NCI-H446 (cell line): Measurements from ENCODE around the gene PLD4.

Source experiments
- DNase-seq, 2 experiments: peaks; one replicate each; lab custom pipeline; 2025; lab: John Stamatoyannopoulos, UW

The PLD4 gene

DNA sequence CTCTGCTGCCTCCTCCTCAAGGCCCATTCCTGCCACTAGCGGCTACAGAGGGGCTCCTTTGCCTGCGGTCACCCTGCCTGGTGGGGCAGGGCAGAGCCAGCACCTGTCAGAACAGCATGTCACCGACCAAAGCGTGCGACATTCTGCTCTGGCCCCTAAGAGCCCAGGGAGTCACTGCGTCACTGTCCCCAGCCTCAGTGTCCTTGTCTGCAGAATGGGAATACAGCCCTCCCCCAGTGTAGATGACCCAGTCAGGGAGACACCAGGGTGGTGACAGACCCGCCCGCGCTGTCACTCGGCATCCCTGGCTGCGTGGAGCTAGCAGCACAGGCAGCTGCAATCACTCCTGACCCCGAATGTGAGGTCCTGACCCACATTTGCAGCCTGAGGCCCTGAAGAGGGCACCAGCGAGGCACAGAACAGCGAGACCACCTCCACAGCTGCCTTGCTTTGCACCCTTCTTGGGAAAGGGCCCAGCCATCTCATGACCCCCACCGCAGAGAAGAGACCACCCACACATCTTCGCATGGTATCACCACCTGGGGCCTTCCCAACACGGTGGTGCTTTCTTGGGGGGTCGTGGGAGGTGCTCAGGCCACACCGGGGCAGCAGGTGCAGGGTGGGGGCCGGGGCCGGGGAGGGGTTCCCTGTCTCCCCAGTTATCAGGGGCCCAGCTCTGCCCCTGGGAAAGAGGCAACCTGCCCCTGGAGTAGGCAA, 51.0 kb downstream of the PLD4 start:
- no peak for DNase-seq

GRCh38 chr14:104976198-104977007, 51.7 kb downstream of the PLD4 start:
- DNase-seq = peak in 1 of 2 experiments; percentile 62

GRCh38 chr14:104977008-104977680, 52.5 kb downstream of the PLD4 start:
- DNase-seq = no peak

GRCh38 chr14:104977681-104978653, 53.3 kb downstream of the PLD4 start, which contains the start of gene AHNAK2:
Gene AHNAK2, minus strand, starts transcription at chr14:104978374. Its CDS starts 137 bp downstream, at chr14:104978237.
- DNase-seq = peak in 1 of 2 experiments; percentile 83

- no peak for DNase-seq
Measured at GRCh38 chr14:104978746-104979691, 54.3 kb downstream of the PLD4 start.

DNA sequence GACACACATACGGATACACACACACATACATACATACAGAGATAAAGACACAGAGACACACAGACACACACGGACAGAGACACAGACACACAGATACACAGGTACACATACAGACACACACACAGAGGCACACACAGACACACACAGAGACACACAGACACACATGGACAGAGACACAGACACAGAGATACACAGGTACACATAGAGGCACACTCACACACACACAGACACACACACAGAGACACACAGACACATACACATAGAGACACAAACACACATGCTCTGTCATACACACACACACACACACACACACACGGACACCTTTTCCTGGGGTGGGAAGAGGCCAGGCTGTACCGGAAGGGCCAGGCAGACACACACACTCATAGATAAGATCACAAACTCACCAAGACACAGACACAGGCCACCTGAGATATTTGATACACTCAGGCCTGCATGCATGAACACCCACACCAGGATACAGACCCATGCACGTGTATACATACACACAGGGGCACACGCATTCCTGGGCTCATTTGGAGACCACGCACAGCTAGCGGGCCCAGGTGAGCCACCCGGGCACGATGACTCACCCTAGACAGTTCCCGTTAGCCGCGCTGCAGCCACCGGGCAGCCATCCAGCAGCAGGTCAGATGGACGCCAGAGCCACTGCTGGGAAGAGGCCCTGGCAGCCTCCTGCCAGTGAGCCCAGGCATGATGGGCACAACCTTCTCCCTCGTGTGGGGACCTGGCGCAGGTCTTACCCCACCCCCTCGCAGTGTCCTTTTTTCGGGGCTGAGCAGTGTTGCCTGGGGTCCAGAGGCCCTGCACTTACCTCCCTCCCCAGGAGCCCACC, 55.3 kb downstream of the PLD4 start:
- no peak for DNase-seq

DNA sequence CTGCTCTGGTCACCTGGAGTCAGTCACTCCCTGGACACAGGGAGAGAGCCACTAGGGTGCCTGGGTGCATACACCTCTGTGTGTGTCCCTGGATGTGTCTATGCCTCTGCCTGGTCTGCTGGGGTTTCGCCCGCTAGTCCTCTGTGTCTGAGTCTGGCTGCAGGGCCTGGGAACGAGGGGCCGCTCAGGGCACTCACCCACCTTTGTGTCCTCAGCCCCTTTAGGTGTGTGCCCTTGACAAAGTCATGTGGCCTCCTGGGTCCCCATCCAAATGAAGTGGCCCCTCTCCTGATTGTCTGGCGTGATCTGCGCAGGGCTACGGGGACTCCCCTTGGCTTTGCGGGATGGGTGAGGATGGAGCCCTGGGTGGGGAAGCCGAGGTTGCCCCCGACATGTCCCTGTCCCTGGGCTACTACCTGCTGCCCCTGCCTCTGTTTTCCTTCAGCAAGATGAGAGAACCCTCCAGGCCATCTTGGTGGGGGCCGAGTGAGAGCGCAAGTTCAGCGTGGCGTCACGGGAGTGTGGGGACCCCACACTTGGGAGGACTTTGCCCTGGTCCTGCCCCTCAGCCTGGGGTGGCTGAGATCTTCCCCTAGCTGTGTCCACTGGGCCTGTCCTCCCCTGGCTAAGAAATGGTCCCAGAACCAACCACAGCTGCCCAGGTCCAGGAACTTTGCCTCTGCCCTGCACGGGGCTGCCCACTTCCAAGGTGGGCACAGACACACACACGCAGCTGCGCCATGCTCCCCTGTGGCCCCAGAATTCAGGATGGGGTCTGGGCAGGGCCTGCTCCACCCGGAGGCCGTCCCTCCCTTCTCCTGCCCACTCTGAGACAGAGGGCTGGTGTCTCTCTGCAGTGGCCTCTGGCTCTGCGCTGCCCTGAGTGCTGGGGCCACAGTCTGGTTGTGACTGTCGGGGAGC, 56.2 kb downstream of the PLD4 start:
- no peak for DNase-seq

DNA sequence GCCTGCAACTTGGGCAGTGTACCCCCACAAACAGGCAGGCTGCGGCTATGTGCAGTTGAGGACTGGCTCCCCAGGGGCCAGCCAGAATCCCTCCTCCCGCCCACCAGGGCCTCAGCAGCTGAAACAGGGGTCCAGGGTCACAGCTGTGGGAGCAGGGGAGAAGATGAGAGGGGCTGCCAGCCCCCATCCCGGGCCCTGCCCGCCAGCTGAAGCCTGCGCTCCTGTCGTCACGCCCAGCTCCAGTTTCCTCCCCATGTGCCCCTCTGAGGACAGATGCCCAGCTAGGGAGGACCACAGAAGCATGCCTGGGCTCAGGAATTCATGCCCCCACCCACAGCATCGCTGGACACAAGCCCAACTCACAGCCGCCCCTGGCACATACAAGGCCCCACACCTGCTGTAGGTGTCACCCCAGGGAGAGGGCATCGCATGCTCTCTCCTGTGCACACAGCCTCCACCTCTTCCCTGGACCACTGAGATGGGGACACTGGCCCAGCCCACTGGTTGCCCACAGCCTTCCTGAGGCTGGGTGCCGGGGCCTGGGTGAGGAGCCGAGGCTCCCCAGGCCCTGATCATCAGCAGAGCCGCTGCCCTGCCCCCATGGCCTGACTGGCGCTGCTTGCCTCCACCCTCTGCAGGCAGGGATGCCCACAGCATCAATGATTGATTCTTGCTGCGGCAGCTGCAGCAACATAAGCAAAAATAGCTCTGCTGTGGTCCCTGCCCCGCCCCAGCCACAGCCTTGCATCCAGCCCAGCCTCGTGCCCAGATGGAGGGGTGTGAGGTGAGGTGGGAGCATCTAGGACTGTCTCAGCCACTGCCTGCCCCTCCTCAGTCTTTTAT, 57.2 kb downstream of the PLD4 start:
- no peak for DNase-seq

DNA sequence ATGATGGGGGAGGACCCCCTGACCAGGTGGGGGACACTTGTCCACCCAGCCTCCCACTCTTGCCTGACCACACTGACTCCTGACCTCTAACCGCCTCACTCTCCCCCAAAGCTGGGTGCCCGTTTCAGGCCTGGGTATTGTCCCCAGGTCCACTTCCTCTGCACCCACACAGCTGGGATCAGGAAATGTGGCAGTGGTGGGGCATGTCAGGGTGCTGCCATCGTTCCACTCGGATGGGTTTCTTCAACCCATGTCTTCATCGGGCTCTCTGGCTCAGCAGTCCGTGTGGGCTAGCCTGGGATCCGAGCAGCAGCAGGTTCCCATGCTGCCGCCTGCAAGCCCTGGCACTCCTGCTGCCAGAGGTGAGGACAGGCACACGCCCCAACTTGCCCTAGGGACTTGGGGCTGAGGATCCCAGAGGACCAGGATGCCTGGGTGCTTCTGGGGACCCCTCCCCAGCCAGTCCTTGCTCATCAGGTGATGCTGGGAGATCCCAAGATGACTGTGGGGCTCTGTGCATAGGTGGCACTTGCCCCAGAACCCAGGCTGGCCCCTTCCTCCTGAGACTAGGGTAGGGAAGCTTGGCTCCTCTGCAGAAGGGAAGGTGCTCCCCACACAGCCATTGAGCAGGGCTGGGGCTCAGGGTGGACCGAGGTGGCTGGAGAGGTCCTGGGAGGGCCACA, 58.0 kb downstream of the PLD4 start:
- DNase-seq = no peak
